CD14-positive monocyte (primary cell): ENCODE data around the gene FHIT. TPM values are rescaled to one million over a fixed set of nuclear protein-coding genes. Genes with fewer than 3 reads are reported as not detected.

Experiments
- DNase-seq, 3 donors: peaks; one replicate each; pipeline ENCODE4 v3.0.0-alpha.2; 2011 to 2022
- H2AFZ ChIP-seq: 2 replicates; pipeline ENCODE4 v1.6.0; 2012; ENCODE audit warnings: mild to moderate bottlenecking, low read depth, low read length, inconsistent platforms; ENCODE audit not compliant: insufficient read depth, poor library complexity, severe bottlenecking
- H3K27ac ChIP-seq, 2 donors: 1 replicate in 1 of 2; 2 replicates in 1 of 2; pipeline ENCODE4 v1.5.1; 2012 to 2013; ENCODE audit warnings: low read length in 2 of 2, control low read depth in 1 of 2, inconsistent platforms in 1 of 2, low read depth in 1 of 2, mild to moderate bottlenecking in 1 of 2
- H3K27me3 ChIP-seq, 2 donors: one replicate each; pipeline versions ENCODE4 v1.6.0 to v1.6.1; 2011 to 2013; ENCODE audit warnings: low read length in 2 of 2; ENCODE audit not compliant: control insufficient read depth in 2 of 2, insufficient read depth in 2 of 2
- H3K36me3 ChIP-seq, 2 donors: replicated peaks in 1 of 2; 1 replicate in 1 of 2; 2 replicates in 1 of 2; pipeline versions ENCODE4 v1.5.1 to v1.6.1; 2012 to 2013; ENCODE audit warnings: low read length in 2 of 2, control low read depth in 1 of 2, inconsistent platforms in 1 of 2, mild to moderate bottlenecking in 1 of 2; ENCODE audit not compliant: insufficient read depth in 2 of 2, control insufficient read depth in 1 of 2
- H3K4me1 ChIP-seq, 2 donors: 1 replicate in 1 of 2; 2 replicates in 1 of 2; pipeline versions ENCODE4 v1.5.1 to v1.6.1; 2012 to 2013; ENCODE audit warnings: low read length in 2 of 2, control low read depth in 1 of 2, inconsistent platforms in 1 of 2, mild to moderate bottlenecking in 1 of 2, moderate library complexity in 1 of 2; ENCODE audit not compliant: insufficient read depth in 2 of 2, control insufficient read depth in 1 of 2
- H3K4me2 ChIP-seq: replicated peaks from 2 replicates; pipeline ENCODE3; 2012; ENCODE audit warnings: low read length, moderate library complexity, mild to moderate bottlenecking; ENCODE audit not compliant: poor library complexity, severe bottlenecking; ENCODE audit errors: extremely low read depth
- H3K4me3 ChIP-seq, 3 experiments: fragments of 200-600 bp in 1 of 3; sonication (generic) in 1 of 3; replicated peaks in 1 of 3; 1 replicate in 2 of 3; 2 replicates in 1 of 3; pipeline ENCODE4 v1.5.1; 2011 to 2013; ENCODE audit warnings: low read length in 3 of 3, mild to moderate bottlenecking in 3 of 3, control low read depth in 2 of 3, low read depth in 2 of 3, inconsistent platforms in 1 of 3, moderate library complexity in 1 of 3
- H3K79me2 ChIP-seq: 2 replicates; pipeline ENCODE4 v1.6.0; 2012; ENCODE audit warnings: mild to moderate bottlenecking, control low read depth, inconsistent platforms, low read length, moderate library complexity; ENCODE audit not compliant: insufficient read depth
- H3K9ac ChIP-seq: 2 replicates; pipeline ENCODE4 v1.6.0; 2017; ENCODE audit warnings: low read length, mild to moderate bottlenecking; ENCODE audit not compliant: insufficient read depth, poor library complexity, severe bottlenecking
- H3K9me3 ChIP-seq, 2 donors: replicated peaks in 1 of 2; 1 replicate in 1 of 2; 2 replicates in 1 of 2; pipeline versions ENCODE4 v1.5.1 to v1.6.1; 2012 to 2013; ENCODE audit warnings: low read length in 2 of 2, control low read depth in 1 of 2; ENCODE audit not compliant: control insufficient read depth in 1 of 2, insufficient read depth in 1 of 2
- H4K20me1 ChIP-seq: 2 replicates; pipeline ENCODE4 v1.6.0; 2012; ENCODE audit warnings: mild to moderate bottlenecking, low read length, control low read depth, moderate library complexity; ENCODE audit not compliant: insufficient read depth
- H3K27ac Mint-ChIP-seq, 7 donors: one replicate each; pipeline ENCODE4 v1.8.0; 2020; ENCODE audit warnings: mild to moderate bottlenecking in 7 of 7, mixed read lengths in 7 of 7, moderate library complexity in 6 of 7, inconsistent platforms in 2 of 7
- H3K27me3 Mint-ChIP-seq, 3 donors: one replicate each; pipeline ENCODE4 v1.8.0; 2021 to 2022; ENCODE audit warnings: low read depth in 3 of 3, mild to moderate bottlenecking in 3 of 3, mixed read lengths in 3 of 3, moderate library complexity in 3 of 3, inconsistent platforms in 1 of 3
- H3K36me3 Mint-ChIP-seq, 2 donors: one replicate each; pipeline ENCODE4 v1.8.0; 2020; ENCODE audit warnings: mixed read lengths in 2 of 2, inconsistent platforms in 1 of 2, mild to moderate bottlenecking in 1 of 2
- H3K4me1 Mint-ChIP-seq: one replicate; pipeline ENCODE4 v1.8.0; 2020; ENCODE audit warnings: mild to moderate bottlenecking, mixed read lengths
- H3K4me3 Mint-ChIP-seq, 2 donors: one replicate each; pipeline ENCODE4 v1.8.0; 2020; ENCODE audit warnings: mild to moderate bottlenecking in 2 of 2, mixed read lengths in 2 of 2, moderate library complexity in 1 of 2
- H3K9me3 Mint-ChIP-seq, 7 donors: one replicate each; pipeline ENCODE4 v1.8.0; 2020 to 2022; ENCODE audit warnings: mixed read lengths in 7 of 7, mild to moderate bottlenecking in 6 of 7, moderate library complexity in 6 of 7, inconsistent platforms in 2 of 7
- WGBS: methylation state at CpG from one replicate; pipeline ENCODE4 v1.1.5; 2013; ENCODE audit warnings: missing lambda C conversion rate; ENCODE audit not compliant: insufficient coverage; 5-methylcytosine and 5-hydroxymethylcytosine counted together
- intact Hi-C, 2 donors: fragments of 100-400 bp; cut with micrococcal nuclease; formaldehyde crosslinking; loops; one replicate each; pipeline versions ENCODE4 v1.15.0 to v1.15.1; 2023
- polyA plus RNA-seq, 3 donors: library from polyadenylated mRNA; depleted of rRNA in 1 of 3; unstranded in 2 of 3; stranded (reverse) in 1 of 3; fragments of 300-500 nt in 2 of 3; fragments of >200 nt in 1 of 3; fragmentation: Illumina TruSeq in 2 of 3; gene quantifications; 1 replicate in 2 of 3; 2 replicates in 1 of 3; pipeline ENCODE4 v1.2.3, GENCODE V29; 2012 to 2021
- TF ChIP-seq, protein P1 (sequence below): fragments of 200-600 bp; IDR thresholded peaks from one replicate; pipeline ENCODE4 v1.8.0; 2022; ENCODE audit warnings: antibody characterized with exemption, mild to moderate bottlenecking

FHIT gene
- polyA plus RNA-seq, 3 donors, result 1.7 to 3.4 (median 3.2) TPM

- no peak overlapping the region for H3K27ac Mint-ChIP-seq
- H3K36me3 Mint-ChIP-seq, result peaks cover 0 to 3% of the 10 kb centered on the region in 2 donors
- WGBS, result no CpG with 5 or more reads among the region's 2 CpGs
Observed at GRCh38 chr3:60909526-60909925, 341.7 kb downstream of the FHIT start.

DNA sequence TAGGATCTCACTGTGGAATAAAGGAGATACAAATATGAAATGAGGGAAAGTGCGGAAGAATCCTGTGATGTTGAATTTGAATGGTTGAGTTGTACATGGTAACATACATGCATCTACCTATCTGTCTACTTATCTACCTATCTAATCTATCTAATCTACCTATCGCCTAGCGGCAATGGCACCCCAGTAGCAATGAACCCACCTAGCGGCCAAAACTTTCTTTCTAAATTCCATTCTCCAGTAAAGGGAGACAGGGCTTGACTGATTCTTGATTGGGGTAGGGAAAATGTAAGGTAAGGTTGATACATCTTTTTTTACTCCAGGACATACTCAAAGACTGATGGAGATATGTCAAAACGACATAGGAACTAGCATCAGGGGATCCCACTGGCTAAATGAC is 345.0 kb downstream of the FHIT start:
- H3K27ac ChIP-seq, result no peak overlapping the region
- Mint-ChIP-seq H3K4me1 (no peaks in the 10 kb centered on the region), H3K27ac (no peak overlapping the region), H3K36me3 (no peaks in the 10 kb centered on the region), H3K27me3 (no peaks in the 10 kb centered on the region), H3K9me3 (peaks cover 3 to 8% (median 6%) of the 10 kb centered on the region in 7 donors), H3K4me3 (no peak overlapping the region)
- H3K36me3 ChIP-seq, result no peaks in the 10 kb centered on the region
- no peak overlapping the region for H3K4me2 ChIP-seq
- H3K4me3 ChIP-seq, result no peak overlapping the region
- H2AFZ ChIP-seq, result no peak overlapping the region
- no peak for DNase-seq
- no peaks in the 10 kb centered on the region for H3K27me3 ChIP-seq
- no peaks in the 10 kb centered on the region for H3K4me1 ChIP-seq
- TF ChIP-seq, protein P1, sequence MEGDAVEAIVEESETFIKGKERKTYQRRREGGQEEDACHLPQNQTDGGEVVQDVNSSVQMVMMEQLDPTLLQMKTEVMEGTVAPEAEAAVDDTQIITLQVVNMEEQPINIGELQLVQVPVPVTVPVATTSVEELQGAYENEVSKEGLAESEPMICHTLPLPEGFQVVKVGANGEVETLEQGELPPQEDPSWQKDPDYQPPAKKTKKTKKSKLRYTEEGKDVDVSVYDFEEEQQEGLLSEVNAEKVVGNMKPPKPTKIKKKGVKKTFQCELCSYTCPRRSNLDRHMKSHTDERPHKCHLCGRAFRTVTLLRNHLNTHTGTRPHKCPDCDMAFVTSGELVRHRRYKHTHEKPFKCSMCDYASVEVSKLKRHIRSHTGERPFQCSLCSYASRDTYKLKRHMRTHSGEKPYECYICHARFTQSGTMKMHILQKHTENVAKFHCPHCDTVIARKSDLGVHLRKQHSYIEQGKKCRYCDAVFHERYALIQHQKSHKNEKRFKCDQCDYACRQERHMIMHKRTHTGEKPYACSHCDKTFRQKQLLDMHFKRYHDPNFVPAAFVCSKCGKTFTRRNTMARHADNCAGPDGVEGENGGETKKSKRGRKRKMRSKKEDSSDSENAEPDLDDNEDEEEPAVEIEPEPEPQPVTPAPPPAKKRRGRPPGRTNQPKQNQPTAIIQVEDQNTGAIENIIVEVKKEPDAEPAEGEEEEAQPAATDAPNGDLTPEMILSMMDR, result no peak
- H3K9me3 ChIP-seq, result no peaks in the 10 kb centered on the region
- intact Hi-C loops, result no loop called here
- no peak overlapping the region for H3K9ac ChIP-seq
- H4K20me1 ChIP-seq, result no peaks in the 10 kb centered on the region
- 67% methylated on average over 1 of the region's 5 CpGs for WGBS
- H3K79me2 ChIP-seq, result no peaks in the 10 kb centered on the region

More at GRCh38 chr3:60909526-60909925, 341.7 kb downstream of the FHIT start:
- no peaks in the 10 kb centered on the region for H3K79me2 ChIP-seq
- no peaks in the 10 kb centered on the region for H3K27me3 ChIP-seq
- H3K4me3 ChIP-seq, result no peak overlapping the region
- no peak overlapping the region for H3K4me2 ChIP-seq
- Mint-ChIP-seq H3K4me3 (no peak overlapping the region), H3K9me3 (peaks cover 4 to 18% (median 7%) of the 10 kb centered on the region in 7 donors), H3K4me1 (no peaks in the 10 kb centered on the region), H3K27me3 (peaks cover 0 to 1% (median 0%) of the 10 kb centered on the region in 3 donors)
- intact Hi-C loops, result no loop called here
- H3K36me3 ChIP-seq, result no peaks in the 10 kb centered on the region
- no peaks in the 10 kb centered on the region for H4K20me1 ChIP-seq
- peaks cover 0 to 5% of the 10 kb centered on the region in 2 donors for H3K9me3 ChIP-seq
- TF ChIP-seq, protein P1, result no peak
- no peak for DNase-seq
- H3K4me1 ChIP-seq, result no peaks in the 10 kb centered on the region
- no peak overlapping the region for H3K9ac ChIP-seq
- H3K27ac ChIP-seq, result no peak overlapping the region
- no peak overlapping the region for H2AFZ ChIP-seq
